Suprapubic skin (tissue), 4 donors: ENCODE measurements around the gene NACC2.

Experiments used
- CTCF ChIP-seq, 2 donors: fragments of 200-600 bp in 1 of 2; fragments of 450-650 bp in 1 of 2; sonication (generic) in 1 of 2; IDR thresholded peaks; one replicate each; pipeline ENCODE4 v1.5.1; 2016 to 2019; ENCODE audit warnings: antibody characterized with exemption in 2 of 2, mild to moderate bottlenecking in 1 of 2, moderate library complexity in 1 of 2
- EP300 ChIP-seq: sonication (generic); formaldehyde crosslinking; IDR thresholded peaks from one replicate; pipeline ENCODE4 v1.6.1; 2017; ENCODE audit warnings: antibody characterized with exemption
- POLR2A ChIP-seq, 2 donors: fragments of 450-650 bp; IDR thresholded peaks; one replicate each; pipeline ENCODE4 v1.6.1; 2017; ENCODE audit warnings: antibody characterized with exemption in 2 of 2, mild to moderate bottlenecking in 2 of 2, moderate library complexity in 2 of 2
- POLR2AphosphoS5 ChIP-seq, 3 donors: sonication (generic); formaldehyde crosslinking; IDR thresholded peaks; one replicate each; pipeline ENCODE4 v1.6.1; 2017; ENCODE audit warnings: antibody characterized with exemption in 3 of 3

GRCh38 chr9:136090768-136091581 lies 4.1 kb downstream of the NACC2 start:
- TF ChIP-seq POLR2AphosphoS5 (IDR thresholded peaks at IDR 0.05) (no peak), CTCF (IDR thresholded peaks at IDR 0.05) (no peak), EP300 (no peak), POLR2A (IDR thresholded peaks at IDR 0.05) (no peak)
